PC-3 (cell line): ENCODE measurements around the gene ACP1. TPM values are rescaled to one million over a fixed set of nuclear protein-coding genes. Genes with fewer than 3 reads are reported as not detected.
A peak's percentile ranks its signal among the peaks of the same experiment; 100 is the strongest.

Experiments used
- ATAC-seq: fragments of 200-7000 bp; cut with Tn5 transposase; 2 replicates; pipeline ENCODE4 v1.9.1; 2020; ENCODE audit warnings: mild to moderate bottlenecking, moderate library complexity
- BruUV-seq: library from RNA; stranded (reverse); fragments of 400-500 nt; replicated peaks from 2 replicates; lab custom pipeline; 2021; lab: Mats Ljungman, UMichigan
- CTCF ChIA-PET: fragments of 300-600 bp; sonication (Branson Sonifier 250); formaldehyde crosslinking; loops from one replicate; lab custom pipeline; 2022; ENCODE audit warnings: antibody characterized with exemption; lab: Charles Lee
- POLR2A ChIA-PET: fragments of 300-600 bp; sonication (Branson Sonifier 250); formaldehyde crosslinking; loops from one replicate; lab custom pipeline; 2022; ENCODE audit warnings: antibody characterized with exemption; ENCODE audit not compliant: unreplicated experiment; lab: Charles Lee
- DNase-seq: peaks from one replicate; pipeline ENCODE4 v3.0.0-alpha.2; 2015
- H2AFZ ChIP-seq: fragments of 300-600 bp; sonication (generic); 2 replicates; pipeline ENCODE4 v1.6.0; 2016; ENCODE audit warnings: antibody characterized with exemption, low read length
- H3F3A ChIP-seq: fragments of 300-600 bp; sonication (generic); one replicate; pipeline ENCODE4 v1.6.0; 2017; ENCODE audit warnings: antibody characterized with exemption, low read length, control low read depth, mild to moderate bottlenecking; ENCODE audit not compliant: unreplicated experiment
- H3K27ac ChIP-seq: fragments of 300-600 bp; sonication (generic); 2 replicates; pipeline ENCODE4 v1.5.1; 2016; ENCODE audit warnings: mild to moderate bottlenecking, low read length
- H3K27me3 ChIP-seq: fragments of 300-600 bp; sonication (generic); 2 replicates; pipeline ENCODE4 v1.6.1; 2016; ENCODE audit warnings: low read length, mixed read lengths
- H3K36me3 ChIP-seq: fragments of 300-600 bp; sonication (generic); 2 replicates; pipeline ENCODE4 v1.6.1; 2016; ENCODE audit warnings: low read depth, mixed run types, low read length, mixed read lengths
- H3K4me1 ChIP-seq: fragments of 300-600 bp; sonication (generic); 2 replicates; pipeline ENCODE4 v1.5.1; 2016; ENCODE audit warnings: low read length; ENCODE audit not compliant: insufficient read depth
- H3K4me2 ChIP-seq: fragments of 300-600 bp; sonication (generic); 2 replicates; pipeline ENCODE4 v1.6.0; 2016; ENCODE audit warnings: low read length
- H3K4me3 ChIP-seq: fragments of 300-600 bp; sonication (generic); 2 replicates; pipeline ENCODE4 v1.5.1; 2016; ENCODE audit warnings: mild to moderate bottlenecking, low read length, mixed read lengths
- H3K79me2 ChIP-seq: fragments of 300-600 bp; sonication (generic); 2 replicates; pipeline ENCODE4 v1.6.1; 2017; ENCODE audit warnings: low read length, mixed read lengths
- H3K9ac ChIP-seq: fragments of 300-600 bp; sonication (generic); 2 replicates; pipeline ENCODE4 v1.6.0; 2016; ENCODE audit warnings: mild to moderate bottlenecking, low read length
- H3K9me2 ChIP-seq: fragments of 300-600 bp; sonication (generic); replicated peaks from 2 replicates; pipeline ENCODE4 v1.6.1; 2016; ENCODE audit warnings: mixed run types, low read length, mixed read lengths
- H3K9me3 ChIP-seq: fragments of 300-600 bp; sonication (generic); 2 replicates; pipeline ENCODE4 v1.6.1; 2016; ENCODE audit warnings: low read length, mixed read lengths
- H4K20me1 ChIP-seq: fragments of 300-600 bp; sonication (generic); 2 replicates; pipeline ENCODE4 v1.6.1; 2016; ENCODE audit warnings: low read length, mixed read lengths
- EZH2 ChIP-seq: fragments of 300-600 bp; sonication (generic); IDR thresholded peaks from one replicate; pipeline ENCODE4 v1.6.1; 2017; ENCODE audit warnings: antibody characterized with exemption, mild to moderate bottlenecking, low read length; ENCODE audit not compliant: unreplicated experiment
- EZH2phosphoT487 ChIP-seq: fragments of 300-600 bp; sonication (generic); IDR thresholded peaks from 2 replicates; pipeline ENCODE4 v1.6.1; 2018; ENCODE audit warnings: mild to moderate bottlenecking, antibody characterized with exemption, low read length, borderline replicate concordance
- intact Hi-C: fragments of 100-400 bp; cut with micrococcal nuclease; formaldehyde crosslinking; loops from 2 replicates; pipeline ENCODE4 v1.9.0; 2023
- total RNA-seq: library from RNA; depleted of rRNA; stranded (reverse); fragments of >200 nt; gene quantifications from 2 replicates; pipeline ENCODE4 v1.2.3, GENCODE V29; 2014
- TF ChIP-seq, protein P1 (sequence below): fragments of 300-600 bp; sonication (generic); conservative IDR thresholded peaks from 2 replicates; pipeline ENCODE4 v1.5.1; 2017; ENCODE audit warnings: antibody characterized with exemption, low read depth, mild to moderate bottlenecking, low read length

ACP1 gene
- total RNA-seq, 1 experiment from 2014 or later: 149 TPM

DNA sequence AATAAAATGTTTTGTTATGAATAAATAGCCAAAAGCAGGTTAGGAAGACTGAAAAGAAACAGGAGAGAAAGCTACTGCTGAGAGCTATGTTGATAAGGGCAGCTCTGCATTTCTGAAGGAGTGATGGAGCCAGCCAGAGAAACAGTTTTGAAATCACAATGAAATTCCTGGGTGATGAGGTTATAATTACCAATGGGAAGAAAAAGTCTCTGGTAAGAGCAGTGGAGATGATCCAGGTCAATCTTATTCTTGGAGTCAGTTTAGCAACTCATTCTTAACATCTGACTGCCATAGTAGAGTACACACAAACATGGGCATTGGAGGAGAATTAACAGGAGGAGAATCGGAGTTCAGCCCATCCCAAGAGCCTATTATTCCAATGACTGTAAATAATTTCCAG, 20.8 kb downstream of the ACP1 start:
- CTCF ChIA-PET: no interaction called here
- Histone ChIP-seq H3K9me3 (no peaks in the 10 kb centered on the region), H3K27me3 (peaks cover 13% of the 10 kb centered on the region), H3F3A (no peaks in the 10 kb centered on the region), H3K4me1 (peaks cover 29% of the 10 kb centered on the region), H2AFZ (no peak overlapping the region), H3K4me3 (no peak overlapping the region), H3K27ac (no peak overlapping the region), H3K36me3 (peaks cover 19% of the 10 kb centered on the region), H4K20me1 (no peaks in the 10 kb centered on the region; the same call in 1 of the 2 replicates), H3K9me2 (no peaks in the 10 kb centered on the region), H3K9ac (no peak overlapping the region), H3K79me2 (no peaks in the 10 kb centered on the region), H3K4me2 (no peak overlapping the region)
- peak; percentile 25 for DNase-seq
- no peak for ATAC-seq
- intact Hi-C loops: no loop called here
- BruUV-seq: no TSS peak
- TF ChIP-seq, protein P1, sequence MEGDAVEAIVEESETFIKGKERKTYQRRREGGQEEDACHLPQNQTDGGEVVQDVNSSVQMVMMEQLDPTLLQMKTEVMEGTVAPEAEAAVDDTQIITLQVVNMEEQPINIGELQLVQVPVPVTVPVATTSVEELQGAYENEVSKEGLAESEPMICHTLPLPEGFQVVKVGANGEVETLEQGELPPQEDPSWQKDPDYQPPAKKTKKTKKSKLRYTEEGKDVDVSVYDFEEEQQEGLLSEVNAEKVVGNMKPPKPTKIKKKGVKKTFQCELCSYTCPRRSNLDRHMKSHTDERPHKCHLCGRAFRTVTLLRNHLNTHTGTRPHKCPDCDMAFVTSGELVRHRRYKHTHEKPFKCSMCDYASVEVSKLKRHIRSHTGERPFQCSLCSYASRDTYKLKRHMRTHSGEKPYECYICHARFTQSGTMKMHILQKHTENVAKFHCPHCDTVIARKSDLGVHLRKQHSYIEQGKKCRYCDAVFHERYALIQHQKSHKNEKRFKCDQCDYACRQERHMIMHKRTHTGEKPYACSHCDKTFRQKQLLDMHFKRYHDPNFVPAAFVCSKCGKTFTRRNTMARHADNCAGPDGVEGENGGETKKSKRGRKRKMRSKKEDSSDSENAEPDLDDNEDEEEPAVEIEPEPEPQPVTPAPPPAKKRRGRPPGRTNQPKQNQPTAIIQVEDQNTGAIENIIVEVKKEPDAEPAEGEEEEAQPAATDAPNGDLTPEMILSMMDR: no peak
- no peak for TF ChIP-seq EZH2phosphoT487
- TF ChIP-seq EZH2: no peak
- POLR2A ChIA-PET: no interaction called here

DNA sequence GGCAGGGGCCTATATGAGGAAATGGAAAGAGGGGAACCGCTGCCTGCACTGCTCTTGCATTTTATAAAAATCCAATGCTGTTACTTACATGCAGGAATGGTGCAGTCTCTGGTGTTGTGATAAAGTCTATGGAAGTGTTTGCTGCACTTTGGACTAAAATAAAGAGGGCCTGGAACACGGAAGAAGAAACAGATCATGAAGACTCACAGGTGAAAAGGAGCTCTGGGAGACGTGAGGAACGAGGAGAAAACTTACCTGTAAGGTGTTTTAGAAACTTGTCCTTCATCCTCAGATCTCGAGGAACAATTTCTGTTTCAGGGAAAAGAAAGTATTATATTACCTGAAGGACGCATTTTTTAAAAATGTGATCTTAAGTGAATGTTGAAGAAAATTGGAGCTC, 21.3 kb downstream of the ACP1 start:
- Histone ChIP-seq H3K4me3 (no peak overlapping the region), H3F3A (no peaks in the 10 kb centered on the region), H3K9me2 (no peaks in the 10 kb centered on the region), H2AFZ (no peak overlapping the region), H3K27ac (no peak overlapping the region), H3K27me3 (peaks cover 13% of the 10 kb centered on the region), H3K79me2 (no peaks in the 10 kb centered on the region), H4K20me1 (no peaks in the 10 kb centered on the region; the same call in 1 of the 2 replicates), H3K4me2 (no peak overlapping the region), H3K9ac (no peak overlapping the region), H3K4me1 (peaks cover 29% of the 10 kb centered on the region), H3K36me3 (peaks cover 14% of the 10 kb centered on the region; the same call in 1 of the 2 replicates), H3K9me3 (no peaks in the 10 kb centered on the region)
- no TSS peak for BruUV-seq
- TF ChIP-seq, protein P1: no peak
- TF ChIP-seq EZH2phosphoT487 (no peak), EZH2 (no peak)
- ChIA-PET POLR2A (no interaction called here), CTCF (no interaction called here)
- DNase-seq (no peak), ATAC-seq (no peak)
- intact Hi-C loops: no loop called here

DNA sequence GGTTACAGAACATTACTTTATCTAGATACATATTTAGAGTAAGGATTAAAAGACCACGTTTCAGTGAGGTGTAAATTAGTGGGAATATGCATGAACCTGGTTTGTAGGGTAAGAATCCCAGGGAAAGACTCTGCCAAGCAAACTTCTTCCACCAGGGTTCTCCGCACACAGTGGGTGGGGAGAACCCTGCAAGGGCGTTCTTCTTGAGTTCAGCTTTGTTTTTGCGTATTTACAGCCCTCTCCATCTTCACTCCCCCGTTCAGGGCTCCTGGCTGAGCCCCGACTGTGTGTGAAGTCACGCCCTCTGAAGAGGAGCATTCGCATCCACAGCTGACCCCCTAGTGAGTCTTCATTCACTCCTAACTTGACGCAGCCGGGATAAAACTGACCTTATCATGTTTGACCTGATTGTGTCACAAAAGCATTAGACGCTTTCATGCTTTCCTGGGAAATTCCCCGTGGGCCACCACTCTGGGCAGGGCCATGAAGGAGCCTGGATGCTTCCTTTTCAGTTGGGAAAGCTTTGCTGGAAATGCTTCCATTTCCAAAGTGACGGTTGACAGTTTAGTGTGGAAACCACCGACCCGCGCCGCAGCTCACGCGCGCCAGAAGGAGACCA, 22.1 kb downstream of the ACP1 start:
- Histone ChIP-seq H3K4me1 (peaks cover 29% of the 10 kb centered on the region), H3K36me3 (0 out of 2 replicates have a peak, but pooled peaks cover 7% of the 10 kb centered on the region), H3F3A (no peaks in the 10 kb centered on the region), H3K27me3 (peaks cover 13% of the 10 kb centered on the region), H3K27ac (no peak overlapping the region), H3K79me2 (no peaks in the 10 kb centered on the region), H3K9me3 (no peaks in the 10 kb centered on the region), H3K9me2 (no peaks in the 10 kb centered on the region), H2AFZ (no peak overlapping the region), H3K4me3 (no peak overlapping the region), H4K20me1 (no peaks in the 10 kb centered on the region; the same call in 1 of the 2 replicates), H3K4me2 (no peak overlapping the region), H3K9ac (no peak overlapping the region)
- no peak for TF ChIP-seq EZH2
- TF ChIP-seq EZH2phosphoT487: no peak
- TF ChIP-seq, protein P1: no peak
- ChIA-PET CTCF (no interaction called here), POLR2A (no interaction called here)
- ATAC-seq: no peak
- intact Hi-C loops: no loop called here
- DNase-seq: no peak
- BruUV-seq: no TSS peak
